ENCODE results near the gene SERGEF.

- TF ChIP-seq CTCF (IDR thresholded peaks at IDR 0.05; ENCODE audit: insufficient read depth, low read length) (no peak), REST (IDR thresholded peaks at IDR 0.05; ENCODE audit: insufficient replicate concordance, low read depth) (no peak), POLR2AphosphoS5 (IDR thresholded peaks at IDR 0.05; ENCODE audit: low read depth) (no peak), GABPA (IDR thresholded peaks at IDR 0.05; ENCODE audit: low read depth) (no peak), SPI1 (IDR thresholded peaks at IDR 0.05; ENCODE audit: borderline replicate concordance, low read depth) (no peak)
Observed at GRCh38 chr11:17782145-17782544, 230.7 kb downstream of the SERGEF start.

Measured in HL-60 (cell line).